ENCODE data around the gene MAPK8. TPM values are rescaled to one million over a fixed set of nuclear protein-coding genes. Genes with fewer than 3 reads are reported as not detected.

Gene MAPK8
- 24.8 and 34.3 TPM in 2 replicates for total RNA-seq

GRCh38 chr10:48306265-48306869 is at the start of gene MAPK8:
MAPK8 (plus strand) TSS chr10:48306677; CDS start chr10:48401661, 94,984 bp downstream.

GRCh38 chr10:48274636-48275035 is 31.8 kb upstream of the MAPK8 start, which contains the start of gene FRMPD2:
FRMPD2 (minus strand) TSS chr10:48274696; CDS start chr10:48274567, 129 bp downstream.

Other genes with a start within 250 kb of the MAPK8 start
- not detected in 2 replicates for gene FRMPD2, start 32.0 kb upstream of the MAPK8 start, total RNA-seq

All from bronchus fibroblast of lung (primary cell).